Ascending aorta (tissue), 2 donors: Measurements from ENCODE around the gene TRIP13. TPM values are rescaled to one million over a fixed set of nuclear protein-coding genes. Genes with fewer than 3 reads are reported as not detected.

Source experiments
- DNase-seq, 2 donors: peaks; one replicate each; pipeline ENCODE4 v3.0.0-alpha.2; 2019; ENCODE audit warnings: low spot score in 2 of 2
- H3K27ac ChIP-seq, 2 donors: fragments of 200-600 bp; sonication (generic); one replicate each; pipeline ENCODE4 v1.5.1; 2016 to 2017; ENCODE audit warnings: mild to moderate bottlenecking in 1 of 2
- H3K27me3 ChIP-seq: fragments of 200-600 bp; sonication (generic); one replicate; pipeline ENCODE4 v1.5.1; 2017
- H3K36me3 ChIP-seq, 2 donors: fragments of 200-600 bp; sonication (generic); one replicate each; pipeline ENCODE4 v1.5.1; 2016
- H3K4me1 ChIP-seq, 2 donors: fragments of 200-600 bp; sonication (generic); one replicate each; pipeline ENCODE4 v1.5.1; 2016 to 2017; ENCODE audit warnings: mild to moderate bottlenecking in 1 of 2
- H3K4me3 ChIP-seq, 2 donors: fragments of 200-600 bp; sonication (generic); one replicate each; pipeline ENCODE4 v1.5.1; 2016 to 2017; ENCODE audit warnings: mild to moderate bottlenecking in 1 of 2
- H3K9me3 ChIP-seq, 2 donors: fragments of 200-600 bp; sonication (generic); one replicate each; pipeline ENCODE4 v1.5.1; 2016
- CTCF ChIP-seq, 3 experiments: fragments of 200-600 bp in 2 of 3; fragments of 450-650 bp in 1 of 3; sonication (generic) in 2 of 3; IDR thresholded peaks; one replicate each; pipeline ENCODE4 v1.5.1; 2016 to 2019; ENCODE audit warnings: antibody characterized with exemption in 3 of 3, mild to moderate bottlenecking in 1 of 3, moderate library complexity in 1 of 3
- intact Hi-C: fragments of 100-400 bp; cut with DNase I; formaldehyde crosslinking; loops from one replicate; pipeline ENCODE4 v1.15.1; 2023
- total RNA-seq: library from RNA; depleted of rRNA; stranded (reverse); fragments of >200 nt; gene quantifications from one replicate; pipeline ENCODE4 v1.1.0, GENCODE V29; 2016

TRIP13 gene
- total RNA-seq, 1 donor from 2014 or later, result not detected

GRCh38 chr5:883475-884181 is 9.1 kb upstream of the TRIP13 start:
- Histone ChIP-seq H3K4me1 (no peaks in the 10 kb centered on the region), H3K36me3 (peaks cover 63 to 81% of the 10 kb centered on the region in 2 donors), H3K4me3 (no peak overlapping the region), H3K27ac (no peak overlapping the region), H3K9me3 (no peaks in the 10 kb centered on the region), H3K27me3 (no peaks in the 10 kb centered on the region)
- DNase-seq, result no peak
- intact Hi-C loops, result no loop called here
- TF ChIP-seq CTCF (IDR thresholded peaks at IDR 0.05), result no peak

- no peak overlapping the region for H3K4me3 ChIP-seq
- no peaks in the 10 kb centered on the region for H3K9me3 ChIP-seq
- no peaks in the 10 kb centered on the region for H3K27me3 ChIP-seq
- H3K36me3 ChIP-seq, result peaks cover 72 to 90% of the 10 kb centered on the region in 2 donors
- intact Hi-C loops, result no loop called here
- no peaks in the 10 kb centered on the region for H3K4me1 ChIP-seq
- TF ChIP-seq CTCF (IDR thresholded peaks at IDR 0.05), result no peak
- no peak overlapping the region for H3K27ac ChIP-seq
- DNase-seq, result no peak
Observed at GRCh38 chr5:884345-885126, 8.1 kb upstream of the TRIP13 start.

- TF ChIP-seq CTCF (IDR thresholded peaks at IDR 0.05), result no peak
- Histone ChIP-seq H3K4me1 (no peaks in the 10 kb centered on the region), H3K36me3 (peaks cover 77 to 96% of the 10 kb centered on the region in 2 donors), H3K27ac (no peak overlapping the region), H3K9me3 (no peaks in the 10 kb centered on the region), H3K4me3 (no peak overlapping the region), H3K27me3 (no peaks in the 10 kb centered on the region)
- intact Hi-C loops, result no loop called here
- DNase-seq, result no peak
Observed at GRCh38 chr5:885127-885442, 7.6 kb upstream of the TRIP13 start.

DNA sequence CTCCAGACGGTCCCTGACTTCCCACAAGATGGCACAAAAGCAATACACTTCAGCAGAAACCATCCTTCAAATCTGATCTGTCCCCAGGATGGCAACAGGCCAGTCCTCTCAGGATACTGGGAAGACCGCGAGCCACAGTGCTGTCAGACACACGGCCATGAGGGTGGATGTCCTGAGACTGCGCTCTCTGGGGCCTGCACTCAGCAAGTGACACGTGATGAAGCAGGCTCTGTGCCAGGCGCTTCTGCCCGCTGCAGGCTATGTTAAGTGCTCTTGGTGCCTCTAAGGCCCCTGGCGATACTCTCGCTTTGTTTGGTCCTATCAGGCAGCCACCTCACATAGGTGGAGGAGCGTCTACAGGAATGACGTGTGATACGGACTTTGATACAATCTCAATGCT is 7.2 kb upstream of the TRIP13 start:
- no peak for DNase-seq
- Histone ChIP-seq H3K36me3 (peaks cover 82 to 99% of the 10 kb centered on the region in 2 donors), H3K4me1 (no peaks in the 10 kb centered on the region), H3K27ac (no peak overlapping the region), H3K27me3 (no peaks in the 10 kb centered on the region), H3K4me3 (no peak overlapping the region), H3K9me3 (no peaks in the 10 kb centered on the region)
- TF ChIP-seq CTCF (IDR thresholded peaks at IDR 0.05), result no peak
- intact Hi-C loops, result no loop called here

DNA sequence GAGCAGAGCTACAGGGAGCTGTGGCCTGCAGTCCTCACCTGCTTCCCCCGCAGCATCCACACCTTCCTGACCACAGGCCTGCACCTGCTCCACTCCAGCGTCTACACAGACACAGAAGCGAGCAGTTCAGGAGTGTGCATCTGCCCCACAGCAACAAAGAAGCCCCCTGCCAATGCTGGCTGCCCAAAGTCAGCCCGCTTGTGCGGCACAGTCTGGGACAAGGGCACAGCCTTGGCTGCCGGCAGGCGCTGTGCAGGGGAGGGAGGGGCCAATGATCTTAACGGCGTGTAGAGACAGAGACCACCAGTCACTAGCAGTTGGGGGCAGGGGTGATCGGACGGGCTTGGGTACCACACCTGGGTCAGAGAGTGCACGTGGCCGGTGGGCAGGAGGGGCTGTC is 6.6 kb upstream of the TRIP13 start:
- H3K36me3 ChIP-seq, result peaks cover 78 to 99% of the 10 kb centered on the region in 2 donors
- no peaks in the 10 kb centered on the region for H3K27me3 ChIP-seq
- no peaks in the 10 kb centered on the region for H3K9me3 ChIP-seq
- TF ChIP-seq CTCF (IDR thresholded peaks at IDR 0.05), result no peak
- no peak overlapping the region for H3K27ac ChIP-seq
- intact Hi-C loops, result no loop called here
- H3K4me3 ChIP-seq, result no peak overlapping the region
- DNase-seq, result no peak
- H3K4me1 ChIP-seq, result no peaks in the 10 kb centered on the region
